Measurements from ENCODE around the gene ARHGAP42. TPM values are rescaled to one million over a fixed set of nuclear protein-coding genes. Genes with fewer than 3 reads are reported as not detected.

Gene ARHGAP42
- total and polyA plus RNA-seq, 10 of the 15 experiments (the other 5 are each of a cell fraction or from before 2014, with no cell fraction given) = 1.8 to 6.3 (median 3.2) TPM

GRCh38 chr11:100964435-100964834, 277.3 kb downstream of the ARHGAP42 start (continued):
- TF ChIP-seq NKRF (conservative IDR thresholded peaks at IDR 0.05) (no peak), RAD51 (IDR thresholded peaks at IDR 0.05) (no peak), SIX5 (IDR thresholded peaks at IDR 0.05; ENCODE audit: low read depth, low read length, severe bottlenecking) (no peak), KLF5 (IDR thresholded peaks at IDR 0.05; ENCODE audit: partially characterized antibody) (no peak), CEBPB (IDR thresholded peaks at IDR 0.05; ENCODE audit: borderline replicate concordance in 1 of 2, low read depth in 2 of 2, low read length in 2 of 2) (no peak), TARDBP (IDR thresholded peaks at IDR 0.05; ENCODE audit: borderline replicate concordance) (no peak)
- TF ChIP-seq, protein P1, sequence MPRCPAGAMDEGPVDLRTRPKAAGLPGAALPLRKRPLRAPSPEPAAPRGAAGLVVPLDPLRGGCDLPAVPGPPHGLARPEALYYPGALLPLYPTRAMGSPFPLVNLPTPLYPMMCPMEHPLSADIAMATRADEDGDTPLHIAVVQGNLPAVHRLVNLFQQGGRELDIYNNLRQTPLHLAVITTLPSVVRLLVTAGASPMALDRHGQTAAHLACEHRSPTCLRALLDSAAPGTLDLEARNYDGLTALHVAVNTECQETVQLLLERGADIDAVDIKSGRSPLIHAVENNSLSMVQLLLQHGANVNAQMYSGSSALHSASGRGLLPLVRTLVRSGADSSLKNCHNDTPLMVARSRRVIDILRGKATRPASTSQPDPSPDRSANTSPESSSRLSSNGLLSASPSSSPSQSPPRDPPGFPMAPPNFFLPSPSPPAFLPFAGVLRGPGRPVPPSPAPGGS (IDR thresholded peaks at IDR 0.05; ENCODE audit: borderline replicate concordance, insufficient read depth, low read depth, low read length, poor library complexity, severe bottlenecking) = no peak

- Histone ChIP-seq H3K9ac (ENCODE audit: control insufficient read depth, insufficient read depth, low read length) (no peak overlapping the region), H3K27me3 (replicated peaks in 1 of 2; ENCODE audit: control insufficient read depth in 2 of 2, insufficient read depth in 2 of 2, low read length in 1 of 2) (no peaks in the 10 kb centered on the region), H3K36me3 (ENCODE audit: control insufficient read depth in 2 of 2, insufficient read depth in 2 of 2, low read length in 1 of 2) (no peaks in the 10 kb centered on the region), H3K4me2 (ENCODE audit: control insufficient read depth, insufficient read depth) (no peak overlapping the region), H4K20me1 (ENCODE audit: control insufficient read depth, insufficient read depth) (no peaks in the 10 kb centered on the region), H3K79me2 (ENCODE audit: control insufficient read depth, insufficient read depth, low read length) (no peaks in the 10 kb centered on the region), H3K27ac (ENCODE audit: control insufficient read depth, insufficient read depth) (no peak overlapping the region), H3K4me3 (no peak overlapping the region), H2AFZ (ENCODE audit: control insufficient read depth, low read depth, low read length) (no peak overlapping the region), H3K9me3 (replicated peaks; ENCODE audit: control insufficient read depth, insufficient read depth, low read length) (no peaks in the 10 kb centered on the region; the same call in 2 of the 3 replicates), H3K4me1 (ENCODE audit: control insufficient read depth, insufficient read depth, low read length) (no peaks in the 10 kb centered on the region)
- in situ Hi-C loops (cut with MboI) = no loop called here
- intact Hi-C loops (cut with micrococcal nuclease; ENCODE audit: unreplicated experiment) = no loop called here
- FAIRE-seq = no peak
- no peak for ATAC-seq
- BruUV-seq (replicated peaks) = no TSS peak
- CTCF ChIA-PET = no interaction called here
- 100% methylated on average over 1 of the region's 1 CpG for WGBS (ENCODE audit: insufficient coverage, insufficient replicate concordance, low lambda C conversion rate, missing lambda C conversion rate)
- SMC1A ChIA-PET (ENCODE audit: uncharacterized antibody, unreplicated experiment) = no interaction called here
- POLR2A ChIA-PET = no interaction called here
- RAD21 ChIA-PET (ENCODE audit: unreplicated experiment) = no interaction called here
- DNase-seq (ENCODE audit: low read depth, low spot score) = no peak
- TF ChIP-seq NFYB (IDR thresholded peaks at IDR 0.05; ENCODE audit: insufficient read depth, low read depth, low read length) (no peak), HSF1 (IDR thresholded peaks at IDR 0.05; ENCODE audit: low read depth, low read length) (no peak), HDAC2 (IDR thresholded peaks at IDR 0.05) (no peak), POLR2A (IDR thresholded peaks at IDR 0.05; ENCODE audit: low read depth, low read length) (no peak), MEF2B (IDR thresholded peaks at IDR 0.05; ENCODE audit: partially characterized antibody, poor library complexity, severe bottlenecking) (no peak), MXI1 (IDR thresholded peaks at IDR 0.05; ENCODE audit: low read depth, low read length) (no peak), BCL11A (IDR thresholded peaks at IDR 0.05; ENCODE audit: low read depth, low read length) (no peak), FOXK2 (IDR thresholded peaks at IDR 0.05) (no peak), HDAC6 (IDR thresholded peaks at IDR 0.05; ENCODE audit: unreplicated experiment) (no peak), HCFC1 (IDR thresholded peaks at IDR 0.05; ENCODE audit: low read length) (no peak), CHD1 (IDR thresholded peaks at IDR 0.05; ENCODE audit: low read depth, low read length) (no peak), ZSCAN29 (IDR thresholded peaks at IDR 0.05) (no peak)
- TF ChIP-seq, protein P2, sequence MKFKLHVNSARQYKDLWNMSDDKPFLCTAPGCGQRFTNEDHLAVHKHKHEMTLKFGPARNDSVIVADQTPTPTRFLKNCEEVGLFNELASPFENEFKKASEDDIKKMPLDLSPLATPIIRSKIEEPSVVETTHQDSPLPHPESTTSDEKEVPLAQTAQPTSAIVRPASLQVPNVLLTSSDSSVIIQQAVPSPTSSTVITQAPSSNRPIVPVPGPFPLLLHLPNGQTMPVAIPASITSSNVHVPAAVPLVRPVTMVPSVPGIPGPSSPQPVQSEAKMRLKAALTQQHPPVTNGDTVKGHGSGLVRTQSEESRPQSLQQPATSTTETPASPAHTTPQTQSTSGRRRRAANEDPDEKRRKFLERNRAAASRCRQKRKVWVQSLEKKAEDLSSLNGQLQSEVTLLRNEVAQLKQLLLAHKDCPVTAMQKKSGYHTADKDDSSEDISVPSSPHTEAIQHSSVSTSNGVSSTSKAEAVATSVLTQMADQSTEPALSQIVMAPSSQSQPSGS (IDR thresholded peaks at IDR 0.05; ENCODE audit: low read length) = no peak
Measured at GRCh38 chr11:100965346-100965745, 278.3 kb downstream of the ARHGAP42 start.

All from GM12878 (cell line).